OCI-LY1 (cell line): ENCODE results near the gene CFAP99.

Experiments used
- CTCF ChIP-seq: fragments of 200-600 bp; sonication (generic), shearing (Covaris generic); IDR thresholded peaks from 2 replicates; pipeline ENCODE4 v1.5.1; 2017; ENCODE audit warnings: mild to moderate bottlenecking, antibody characterized with exemption, low read length, moderate library complexity, mixed read lengths
- EZH2 ChIP-seq: fragments of 200-600 bp; sonication (generic), shearing (Covaris generic); IDR thresholded peaks from 2 replicates; pipeline ENCODE4 v1.8.0; 2017; ENCODE audit warnings: borderline replicate concordance, mixed run types, mild to moderate bottlenecking, antibody characterized with exemption, low read length, moderate library complexity, mixed read lengths

- TF ChIP-seq CTCF (no peak), EZH2 (no peak)
Measured at GRCh38 chr4:2442175-2442993, 23.6 kb downstream of the CFAP99 start.
